C4-2B (cell line): ENCODE data around the gene TRIM56.
A peak's percentile ranks its signal among the peaks of the same experiment; 100 is the strongest.
"Not testable (repeated sequence)": the region's sequence is repeated elsewhere in the genome, so short reads cannot be mapped to it uniquely, and the experiment has no call there.

Experiments used
- H3K27ac ChIP-seq: fragments of 450-650 bp; 2 replicates; pipeline ENCODE4 v1.5.1; 2017
- ZFX ChIP-seq: fragments of 450-650 bp; IDR thresholded peaks from 2 replicates; pipeline ENCODE4 v1.6.1; 2017
- TF ChIP-seq, protein P1 (sequence below): fragments of 450-650 bp; conservative IDR thresholded peaks from 2 replicates; pipeline ENCODE4 v1.5.1; 2017; ENCODE audit warnings: mild to moderate bottlenecking

TRIM56 gene

DNA sequence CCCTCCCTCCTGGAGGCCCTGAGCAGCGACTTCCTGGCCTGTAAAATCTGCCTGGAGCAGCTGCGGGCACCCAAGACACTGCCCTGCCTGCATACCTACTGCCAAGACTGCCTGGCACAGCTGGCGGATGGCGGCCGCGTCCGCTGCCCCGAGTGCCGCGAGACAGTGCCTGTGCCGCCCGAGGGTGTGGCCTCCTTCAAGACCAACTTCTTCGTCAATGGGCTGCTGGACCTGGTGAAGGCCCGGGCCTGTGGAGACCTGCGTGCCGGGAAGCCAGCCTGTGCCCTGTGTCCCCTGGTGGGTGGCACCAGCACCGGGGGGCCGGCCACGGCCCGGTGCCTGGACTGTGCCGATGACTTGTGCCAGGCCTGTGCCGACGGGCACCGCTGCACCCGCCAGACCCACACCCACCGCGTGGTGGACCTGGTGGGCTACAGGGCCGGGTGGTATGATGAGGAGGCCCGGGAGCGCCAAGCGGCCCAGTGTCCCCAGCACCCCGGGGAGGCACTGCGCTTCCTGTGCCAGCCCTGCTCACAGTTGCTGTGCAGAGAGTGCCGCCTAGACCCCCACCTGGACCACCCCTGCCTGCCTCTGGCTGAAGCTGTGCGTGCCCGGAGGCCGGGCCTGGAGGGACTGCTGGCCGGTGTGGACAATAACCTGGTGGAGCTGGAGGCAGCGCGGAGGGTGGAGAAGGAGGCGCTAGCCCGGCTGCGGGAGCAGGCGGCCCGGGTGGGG, 2.2 kb downstream of the TRIM56 start:
- no peak for TF ChIP-seq ZFX
- TF ChIP-seq, protein P1, sequence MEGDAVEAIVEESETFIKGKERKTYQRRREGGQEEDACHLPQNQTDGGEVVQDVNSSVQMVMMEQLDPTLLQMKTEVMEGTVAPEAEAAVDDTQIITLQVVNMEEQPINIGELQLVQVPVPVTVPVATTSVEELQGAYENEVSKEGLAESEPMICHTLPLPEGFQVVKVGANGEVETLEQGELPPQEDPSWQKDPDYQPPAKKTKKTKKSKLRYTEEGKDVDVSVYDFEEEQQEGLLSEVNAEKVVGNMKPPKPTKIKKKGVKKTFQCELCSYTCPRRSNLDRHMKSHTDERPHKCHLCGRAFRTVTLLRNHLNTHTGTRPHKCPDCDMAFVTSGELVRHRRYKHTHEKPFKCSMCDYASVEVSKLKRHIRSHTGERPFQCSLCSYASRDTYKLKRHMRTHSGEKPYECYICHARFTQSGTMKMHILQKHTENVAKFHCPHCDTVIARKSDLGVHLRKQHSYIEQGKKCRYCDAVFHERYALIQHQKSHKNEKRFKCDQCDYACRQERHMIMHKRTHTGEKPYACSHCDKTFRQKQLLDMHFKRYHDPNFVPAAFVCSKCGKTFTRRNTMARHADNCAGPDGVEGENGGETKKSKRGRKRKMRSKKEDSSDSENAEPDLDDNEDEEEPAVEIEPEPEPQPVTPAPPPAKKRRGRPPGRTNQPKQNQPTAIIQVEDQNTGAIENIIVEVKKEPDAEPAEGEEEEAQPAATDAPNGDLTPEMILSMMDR, result no peak
- H3K27ac ChIP-seq, result no peak overlapping the region

DNA sequence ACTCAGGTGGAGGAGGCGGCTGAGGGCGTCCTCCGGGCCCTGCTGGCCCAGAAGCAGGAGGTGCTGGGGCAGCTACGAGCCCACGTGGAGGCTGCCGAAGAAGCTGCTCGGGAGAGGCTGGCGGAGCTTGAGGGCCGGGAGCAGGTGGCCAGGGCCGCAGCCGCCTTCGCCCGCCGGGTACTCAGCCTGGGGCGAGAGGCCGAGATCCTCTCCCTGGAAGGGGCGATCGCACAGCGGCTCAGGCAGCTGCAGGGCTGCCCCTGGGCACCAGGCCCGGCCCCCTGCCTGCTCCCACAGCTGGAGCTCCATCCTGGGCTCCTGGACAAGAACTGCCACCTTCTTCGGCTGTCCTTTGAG, 2.8 kb downstream of the TRIM56 start:
- H3K27ac ChIP-seq, result no peak overlapping the region
- no peak for TF ChIP-seq ZFX
- TF ChIP-seq, protein P1, result no peak

DNA sequence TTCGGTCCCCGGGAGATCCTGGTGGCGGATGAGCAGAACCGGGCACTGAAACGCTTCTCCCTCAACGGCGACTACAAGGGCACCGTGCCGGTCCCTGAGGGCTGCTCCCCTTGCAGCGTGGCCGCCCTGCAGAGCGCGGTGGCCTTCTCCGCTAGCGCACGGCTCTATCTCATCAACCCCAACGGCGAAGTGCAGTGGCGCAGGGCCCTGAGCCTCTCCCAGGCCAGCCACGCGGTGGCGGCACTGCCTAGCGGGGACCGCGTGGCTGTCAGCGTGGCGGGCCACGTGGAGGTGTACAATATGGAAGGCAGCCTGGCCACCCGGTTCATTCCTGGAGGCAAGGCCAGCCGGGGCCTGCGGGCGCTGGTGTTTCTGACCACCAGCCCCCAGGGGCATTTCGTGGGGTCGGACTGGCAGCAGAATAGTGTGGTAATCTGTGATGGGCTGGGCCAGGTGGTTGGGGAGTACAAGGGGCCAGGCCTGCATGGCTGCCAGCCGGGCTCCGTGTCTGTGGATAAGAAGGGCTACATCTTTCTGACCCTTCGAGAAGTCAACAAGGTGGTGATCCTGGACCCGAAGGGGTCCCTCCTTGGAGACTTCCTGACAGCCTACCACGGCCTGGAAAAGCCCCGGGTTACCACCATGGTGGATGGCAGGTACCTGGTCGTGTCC, 3.7 kb downstream of the TRIM56 start:
- no peak overlapping the region for H3K27ac ChIP-seq
- TF ChIP-seq ZFX, result no peak

DNA sequence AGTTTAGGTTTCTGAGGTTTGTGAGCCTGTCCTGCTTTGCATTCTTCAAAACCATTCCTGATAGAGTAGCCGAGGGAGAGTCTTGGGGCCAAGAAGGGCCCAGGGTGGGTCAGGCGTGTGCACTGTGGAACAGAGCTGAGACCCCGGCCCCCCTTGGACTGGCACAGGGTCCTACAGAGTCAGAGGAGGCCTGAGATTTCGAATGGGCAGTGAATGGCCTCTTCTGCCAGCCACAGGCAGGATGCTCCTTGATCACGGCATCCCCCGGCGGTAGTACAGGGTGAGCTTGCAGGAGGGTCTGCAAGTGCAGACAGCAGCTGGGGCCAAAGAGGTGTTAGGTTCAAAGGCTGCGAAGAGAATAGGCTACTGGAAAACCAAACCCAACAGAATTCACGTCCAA, 4.6 kb downstream of the TRIM56 start:
- no peak for TF ChIP-seq ZFX
- TF ChIP-seq, protein P1, result no peak
- no peak overlapping the region for H3K27ac ChIP-seq

DNA sequence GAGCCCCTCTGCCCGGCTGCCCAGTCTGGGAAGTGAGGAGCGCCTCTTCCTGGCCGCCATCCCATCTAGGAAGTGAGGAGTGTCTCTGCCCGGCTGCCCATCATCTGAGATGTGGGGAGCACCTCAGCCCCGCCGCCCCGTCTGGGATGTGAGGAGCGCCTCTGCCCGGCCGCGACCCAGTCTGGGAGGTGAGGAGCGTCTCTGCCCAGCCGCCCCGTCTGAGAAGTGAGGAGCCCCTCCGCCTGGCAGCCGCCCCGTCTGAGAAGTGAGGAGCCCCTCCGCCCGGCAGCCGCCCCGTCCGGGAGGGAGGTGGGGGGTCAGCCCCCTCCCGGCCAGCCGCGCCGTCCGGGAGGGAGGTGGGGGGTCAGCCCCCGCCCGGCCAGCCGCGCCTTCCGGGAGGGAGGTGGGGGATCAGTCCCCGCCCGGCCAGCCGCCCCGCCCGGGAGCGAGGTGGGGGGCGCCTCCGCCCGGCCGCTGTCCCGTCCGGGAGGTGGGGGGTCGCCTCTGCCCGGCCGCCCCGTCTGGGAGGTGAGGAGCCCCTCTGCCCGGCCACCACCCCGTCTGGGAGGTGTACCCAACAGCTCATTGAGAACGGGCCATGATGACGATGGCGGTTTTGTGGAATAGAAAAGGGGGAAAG, 7.1 kb downstream of the TRIM56 start:
- not testable (repeated sequence) for H3K27ac ChIP-seq

DNA sequence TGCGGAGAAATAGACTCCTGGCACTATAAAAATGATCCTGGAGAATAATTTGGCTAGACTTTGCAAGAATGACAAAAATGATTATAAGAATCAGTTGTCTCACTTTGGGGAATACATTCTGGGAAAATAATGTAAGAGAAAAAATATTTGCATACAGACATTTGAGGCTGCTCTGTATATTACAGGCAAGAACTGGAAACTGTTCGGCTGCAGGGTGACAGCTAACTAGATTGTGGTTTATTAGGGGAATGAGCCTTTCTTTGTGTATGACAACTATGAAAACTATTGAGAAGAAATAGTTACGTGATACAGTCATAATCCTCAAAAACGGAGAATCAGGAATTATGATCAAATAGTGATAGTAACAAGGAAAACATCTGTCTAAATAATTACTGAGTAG, 8.6 kb downstream of the TRIM56 start:
- no peak for TF ChIP-seq ZFX
- TF ChIP-seq, protein P1, result no peak
- no peak overlapping the region for H3K27ac ChIP-seq

DNA sequence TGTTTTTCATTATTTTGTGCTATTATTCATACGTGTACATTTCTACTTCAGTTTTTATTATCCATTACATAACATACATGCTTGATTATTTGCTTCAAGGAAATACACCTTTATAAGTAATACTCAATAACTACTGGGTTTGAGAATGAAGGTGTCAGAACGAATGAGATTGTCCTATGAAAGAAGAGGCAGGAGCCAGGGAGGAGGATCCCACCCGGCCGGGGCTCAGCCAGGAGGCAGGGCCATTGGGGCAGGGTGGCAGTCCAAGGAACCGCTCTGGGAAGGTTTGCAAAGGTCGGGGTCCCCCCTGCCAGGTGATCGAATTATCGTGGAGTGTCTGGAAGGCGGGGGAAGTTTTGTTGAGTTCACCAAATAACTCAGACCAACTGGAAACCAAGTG, 9.1 kb downstream of the TRIM56 start:
- H3K27ac ChIP-seq, result no peak overlapping the region

DNA sequence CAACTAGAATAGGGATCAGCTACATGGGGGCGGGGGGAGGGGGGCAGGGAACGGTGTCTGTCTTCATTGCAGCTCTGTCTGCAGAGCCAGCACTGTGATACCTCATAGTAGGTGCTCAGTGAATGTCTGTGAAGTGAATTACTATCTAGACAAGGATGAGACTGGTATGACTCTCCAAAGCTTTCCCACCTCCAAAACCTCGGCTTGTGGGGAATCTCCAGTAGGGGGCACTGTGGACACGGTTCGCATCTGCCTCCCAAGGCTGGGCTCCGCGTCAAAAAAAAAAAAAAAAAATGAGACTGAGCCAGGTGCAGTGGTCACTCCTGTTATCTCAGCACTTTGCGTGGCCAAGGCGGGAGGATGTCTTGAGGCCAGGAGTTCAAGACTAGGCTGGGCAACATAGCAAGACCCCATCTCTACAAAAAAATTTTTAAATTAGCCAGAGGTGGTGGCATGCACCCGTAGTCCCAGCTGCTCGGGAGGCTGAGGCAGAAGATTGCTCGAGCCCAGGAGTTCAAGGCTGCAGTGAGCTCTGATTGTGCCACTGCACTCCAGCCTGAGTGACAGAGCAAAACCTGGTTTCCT, 9.6 kb downstream of the TRIM56 start:
- TF ChIP-seq, protein P1, result peak; percentile 92
- TF ChIP-seq ZFX, result no peak
- no peak overlapping the region for H3K27ac ChIP-seq

More for the DNA sequence above, 9.1 kb downstream of the TRIM56 start:
- TF ChIP-seq, protein P1, result no peak
- TF ChIP-seq ZFX, result no peak
